ENCODE data around the gene ROBO2.

- no peak for TF ChIP-seq ZNF302 (tag by site-specific recombination; IDR thresholded peaks at IDR 0.05; ENCODE audit: low read depth)
- no peak for TF ChIP-seq ZBTB21 (tag by site-specific recombination; IDR thresholded peaks at IDR 0.05)
- TF ChIP-seq ZSCAN16 (tag by site-specific recombination; IDR thresholded peaks at IDR 0.05), result no peak
- no peak for TF ChIP-seq SP7 (tag by site-specific recombination; IDR thresholded peaks at IDR 0.05)
- no peak for TF ChIP-seq ZNF175 (tag by site-specific recombination; IDR thresholded peaks at IDR 0.05)
- no peak for TF ChIP-seq RBAK (tag by site-specific recombination; IDR thresholded peaks at IDR 0.05)
These were observed 38.7 kb upstream of the ROBO2 start for GRCh38 chr3:77001062-77001701.

All from HEK293 (cell line).